D341Med (cell line): ENCODE results near the gene COL27A1.
"Not testable (repeated sequence)": the region's sequence is repeated elsewhere in the genome, so short reads cannot be mapped to it uniquely, and the experiment has no call there.

ENCODE experiments used
- DNase-seq: peaks from one replicate; pipeline ENCODE4 v3.0.0; 2012; ENCODE audit warnings: low spot score

Gene COL27A1

DNA sequence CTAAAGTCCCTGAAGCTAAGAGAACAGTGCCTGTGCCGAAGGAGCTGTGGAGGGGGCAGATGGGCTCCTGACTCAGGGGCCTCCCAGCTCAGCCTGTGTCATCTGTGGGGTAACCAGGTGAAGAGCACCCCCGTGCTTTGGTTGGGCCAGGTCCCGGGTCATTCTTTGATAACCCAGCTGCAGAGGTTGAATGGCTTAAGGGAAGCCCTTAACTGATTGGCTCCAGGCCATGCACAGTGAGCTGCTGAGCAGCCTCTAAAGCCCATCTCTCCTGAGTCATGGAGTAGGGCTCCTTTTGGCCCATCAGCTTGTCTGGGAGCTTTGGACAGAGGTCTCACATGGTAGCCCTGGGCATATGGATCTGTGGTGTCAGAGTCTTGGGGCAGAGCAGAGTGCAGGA, 28.7 kb downstream of the COL27A1 start:
- DNase-seq = no peak

DNA sequence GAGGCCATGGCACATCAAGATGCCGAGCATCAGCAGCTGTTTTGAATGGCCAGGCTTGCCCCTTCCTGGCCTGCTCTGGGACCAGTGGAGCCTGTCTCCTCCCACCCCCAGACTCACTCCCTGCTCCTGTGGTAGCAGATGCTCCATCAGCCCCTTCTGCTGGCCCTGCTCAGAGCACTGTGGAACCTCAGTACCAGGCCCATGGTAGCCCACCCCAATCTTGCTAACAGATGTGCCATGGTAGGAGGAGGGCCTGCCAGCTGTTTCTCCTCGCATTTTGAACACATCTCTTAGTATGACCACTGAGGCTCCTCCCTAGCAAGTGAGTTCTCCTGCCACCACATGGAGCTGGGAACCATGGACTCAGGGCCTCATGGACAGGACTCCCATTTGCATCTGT, 29.5 kb downstream of the COL27A1 start:
- no peak for DNase-seq

DNA sequence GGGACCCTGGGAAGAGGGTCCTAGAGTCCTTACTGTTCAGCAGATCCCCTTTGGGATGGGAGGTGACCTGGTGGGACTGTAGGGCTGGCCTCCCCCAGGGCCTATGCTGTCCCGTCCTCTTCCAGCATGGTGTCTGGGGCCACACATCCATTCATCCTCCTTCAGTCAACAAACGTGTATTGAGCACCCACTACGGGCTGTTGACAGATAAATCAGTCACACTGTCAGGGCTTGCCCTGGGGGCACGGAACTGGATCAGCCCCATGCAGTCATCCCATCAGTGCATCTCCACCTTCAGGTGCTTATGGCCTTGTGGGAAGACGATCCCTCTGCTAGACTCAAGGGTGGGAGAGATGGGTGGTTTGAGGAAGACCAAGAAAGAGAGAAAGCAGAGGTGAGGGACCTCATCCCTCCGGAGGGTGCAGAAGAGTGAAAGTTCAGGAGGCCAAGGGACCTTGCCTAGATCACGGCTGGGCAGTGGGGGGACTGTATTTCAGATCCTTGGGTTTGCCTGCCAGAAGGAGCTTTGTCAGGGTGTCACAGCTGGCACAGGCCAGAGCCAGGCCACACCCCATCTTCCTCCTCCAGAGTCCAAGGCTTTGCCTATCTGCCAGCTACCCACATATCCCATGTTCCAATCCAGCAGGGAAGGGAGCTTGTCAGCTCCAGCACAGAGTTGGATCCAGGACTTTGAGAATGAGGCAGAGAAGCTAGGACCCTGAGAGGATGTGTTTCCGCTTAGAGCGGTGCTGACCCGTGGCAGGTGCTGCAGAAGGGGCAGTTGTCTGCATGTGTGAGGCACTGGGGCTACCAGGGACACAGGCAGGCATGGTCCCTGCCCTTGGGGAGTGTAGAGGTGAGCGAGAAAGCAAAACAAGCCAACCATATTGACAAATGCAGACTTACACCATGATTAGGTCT, 30.5 kb downstream of the COL27A1 start:
- no peak for DNase-seq

DNA sequence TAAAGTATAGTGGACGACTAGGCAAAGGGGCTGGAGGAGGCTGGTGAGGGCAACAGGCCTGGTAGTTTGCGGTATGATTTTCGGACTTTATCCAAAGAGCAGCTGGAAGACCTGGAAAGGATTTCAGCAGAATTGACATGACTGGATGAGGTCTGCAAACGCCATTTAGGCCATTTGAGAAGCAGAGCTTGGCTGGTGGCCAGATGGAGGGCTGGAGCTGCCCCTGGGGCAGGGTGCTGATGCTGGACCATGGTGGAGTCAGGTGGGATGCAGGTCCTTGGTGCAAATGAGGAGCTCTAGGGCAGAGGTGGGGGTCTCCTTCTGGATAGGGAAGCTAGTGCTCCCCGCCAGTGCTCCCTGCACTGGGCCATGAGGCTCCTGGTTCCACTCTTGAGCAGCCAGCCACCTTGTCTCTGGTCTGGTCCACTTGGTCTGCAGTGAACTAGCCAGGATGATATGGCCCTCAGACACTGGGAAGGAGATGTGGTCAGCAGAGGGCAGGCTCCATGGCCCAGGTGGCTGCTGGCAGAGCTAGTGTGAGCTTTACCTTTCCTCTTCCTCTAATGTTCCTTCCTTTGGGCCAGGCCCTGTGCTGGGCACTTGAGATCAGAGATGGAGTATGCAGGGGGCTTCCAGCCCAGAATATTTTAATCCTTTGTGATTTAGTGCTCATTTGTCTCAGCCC, 31.4 kb downstream of the COL27A1 start:
- DNase-seq = no peak

DNA sequence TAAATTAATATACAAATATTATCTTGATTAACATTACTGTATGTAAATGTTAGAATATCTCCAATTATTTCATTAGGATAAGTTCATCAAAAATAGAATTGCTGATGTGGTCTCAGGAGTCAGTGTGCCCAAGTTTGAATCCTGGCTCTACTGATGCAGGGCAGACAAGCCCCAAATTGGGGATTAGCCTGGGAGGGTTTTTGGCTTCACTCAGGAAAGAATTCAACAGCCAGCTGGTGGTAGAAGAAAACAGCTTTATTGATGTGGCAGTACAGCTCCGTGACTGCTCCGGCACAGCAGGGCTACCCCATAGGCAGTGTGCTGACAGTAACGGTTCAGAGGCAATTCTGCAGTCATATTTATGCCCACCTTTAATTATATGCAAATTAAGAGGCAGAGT, 32.5 kb downstream of the COL27A1 start:
- no peak for DNase-seq

DNA sequence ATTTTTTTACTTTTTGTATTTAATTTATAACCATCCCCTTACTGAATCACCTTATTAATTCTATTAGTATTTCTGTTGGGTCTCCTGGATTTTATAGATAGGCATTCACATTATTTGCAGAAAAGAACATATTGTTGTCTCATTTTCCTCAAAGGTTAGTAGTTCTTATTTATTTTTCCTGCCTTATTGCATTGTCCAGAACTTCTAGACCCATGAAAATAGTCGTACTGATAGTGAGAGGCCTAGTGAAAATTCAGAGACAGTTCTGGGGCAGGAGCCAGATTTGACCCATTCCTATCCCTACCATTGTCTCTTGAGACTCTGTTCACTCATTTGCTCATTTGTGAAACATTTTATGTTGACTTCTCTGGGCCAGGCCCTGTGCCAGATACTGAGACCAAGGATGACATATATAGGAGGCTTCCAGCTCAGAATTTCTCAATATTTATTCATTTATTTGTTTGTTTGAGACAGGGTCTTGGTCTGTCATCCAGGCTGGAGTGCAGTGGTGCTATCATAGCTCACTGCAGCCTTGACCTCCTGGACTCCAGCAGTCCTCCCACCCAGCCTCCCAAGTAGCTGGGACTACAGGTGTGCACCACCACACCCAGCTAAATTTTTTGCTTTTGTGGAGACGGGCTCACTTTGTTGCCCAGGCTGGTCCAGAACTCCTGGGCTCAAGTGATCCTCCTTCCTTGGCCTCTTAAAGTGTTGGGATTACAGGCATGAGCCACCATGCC, 34.7 kb downstream of the COL27A1 start:
- no peak for DNase-seq

DNA sequence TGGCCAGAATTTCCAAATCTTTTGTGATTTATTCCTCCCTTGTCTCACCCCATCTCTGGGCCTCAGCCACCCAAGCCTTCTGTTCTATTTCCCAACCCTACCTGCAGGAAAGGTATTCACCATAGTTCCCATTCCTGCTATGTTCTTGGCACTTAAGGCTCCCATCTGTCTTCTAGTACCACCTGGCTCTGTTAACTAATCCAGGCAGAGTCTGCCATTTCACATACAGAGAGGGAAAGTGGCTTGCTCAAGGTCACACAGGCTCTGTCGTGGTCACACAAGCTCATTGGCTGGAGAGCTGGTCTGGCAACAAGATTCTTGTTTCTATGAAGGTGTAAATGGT, 35.2 kb downstream of the COL27A1 start:
- DNase-seq = no peak

DNA sequence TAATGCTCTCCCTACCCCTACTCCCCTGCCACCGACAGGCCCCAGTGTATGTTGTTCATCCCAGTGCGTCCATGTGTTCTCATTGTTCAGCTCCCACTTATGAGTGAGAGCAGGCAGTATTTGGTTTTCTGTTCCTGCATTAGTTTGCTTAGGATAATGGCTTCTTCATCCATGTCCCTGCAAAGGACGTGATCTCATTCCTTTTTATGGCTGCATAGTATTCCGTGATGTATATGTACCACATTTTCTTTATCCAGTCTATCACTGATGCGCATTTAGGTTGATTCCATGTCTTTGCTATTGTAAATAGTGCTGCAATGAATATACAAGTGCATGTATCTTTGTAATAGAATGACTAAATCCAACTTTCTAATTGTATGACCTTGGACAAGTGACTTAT, 36.1 kb downstream of the COL27A1 start:
- not testable (repeated sequence) for DNase-seq

DNA sequence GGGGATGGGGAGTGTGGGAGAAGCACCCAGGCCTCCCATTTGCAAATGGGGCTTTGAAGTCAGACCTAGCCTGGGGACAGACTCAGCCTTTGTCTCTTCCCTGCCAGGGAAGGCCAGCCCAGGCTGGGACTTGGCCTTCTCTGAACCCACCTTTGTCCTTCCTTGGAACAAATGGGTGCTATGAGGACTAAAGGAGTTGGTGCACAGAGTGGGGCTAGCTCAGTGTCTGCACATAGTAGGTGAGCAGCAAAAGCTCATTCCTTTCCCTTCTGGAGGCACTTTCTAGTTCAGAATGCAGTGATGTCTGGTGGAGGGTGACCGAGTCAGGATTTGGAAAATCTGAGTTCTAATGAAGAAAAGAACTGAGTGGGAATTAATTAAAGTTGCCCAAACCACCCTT, 37.2 kb downstream of the COL27A1 start:
- no peak for DNase-seq

DNA sequence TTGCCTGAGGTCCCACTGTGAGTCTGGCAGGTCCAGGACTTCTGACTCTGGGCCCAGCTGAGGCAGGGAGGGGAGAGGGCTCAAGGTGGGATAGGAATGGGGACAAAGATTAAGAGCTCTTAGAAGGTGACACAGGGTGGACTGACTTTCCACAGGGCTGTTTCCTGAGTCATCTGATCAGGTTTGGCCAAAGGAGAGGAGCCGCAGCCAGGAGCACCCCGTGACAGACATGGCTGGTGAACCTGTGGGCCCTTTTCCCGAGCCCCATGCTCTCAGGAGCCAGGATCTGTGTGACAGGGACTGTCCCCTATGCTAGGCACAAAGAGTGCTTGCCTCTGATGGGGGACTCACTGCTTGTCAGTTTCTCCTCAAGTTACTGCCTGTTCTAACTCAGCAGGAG, 37.8 kb downstream of the COL27A1 start:
- no peak for DNase-seq

DNA sequence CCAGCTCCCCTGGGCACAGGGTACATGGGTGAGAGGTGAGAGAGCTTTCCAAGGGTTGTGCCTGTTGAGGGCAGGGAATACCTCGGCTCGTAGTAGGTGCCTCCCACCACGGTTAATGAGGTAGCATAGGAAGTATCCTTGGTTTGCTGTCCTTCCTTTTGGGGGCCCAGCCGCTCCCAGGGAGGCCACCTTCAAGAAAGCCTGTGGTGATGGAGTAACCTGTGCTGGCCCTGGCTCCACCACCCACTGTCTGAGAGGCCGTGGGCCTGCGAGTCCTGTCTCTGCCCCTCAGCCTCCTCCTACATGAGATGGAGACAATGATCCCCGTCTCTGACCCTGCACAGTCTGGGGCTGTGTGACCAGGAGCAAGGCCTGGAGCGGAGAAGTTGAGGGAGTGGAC, 40.8 kb downstream of the COL27A1 start:
- DNase-seq = no peak

DNA sequence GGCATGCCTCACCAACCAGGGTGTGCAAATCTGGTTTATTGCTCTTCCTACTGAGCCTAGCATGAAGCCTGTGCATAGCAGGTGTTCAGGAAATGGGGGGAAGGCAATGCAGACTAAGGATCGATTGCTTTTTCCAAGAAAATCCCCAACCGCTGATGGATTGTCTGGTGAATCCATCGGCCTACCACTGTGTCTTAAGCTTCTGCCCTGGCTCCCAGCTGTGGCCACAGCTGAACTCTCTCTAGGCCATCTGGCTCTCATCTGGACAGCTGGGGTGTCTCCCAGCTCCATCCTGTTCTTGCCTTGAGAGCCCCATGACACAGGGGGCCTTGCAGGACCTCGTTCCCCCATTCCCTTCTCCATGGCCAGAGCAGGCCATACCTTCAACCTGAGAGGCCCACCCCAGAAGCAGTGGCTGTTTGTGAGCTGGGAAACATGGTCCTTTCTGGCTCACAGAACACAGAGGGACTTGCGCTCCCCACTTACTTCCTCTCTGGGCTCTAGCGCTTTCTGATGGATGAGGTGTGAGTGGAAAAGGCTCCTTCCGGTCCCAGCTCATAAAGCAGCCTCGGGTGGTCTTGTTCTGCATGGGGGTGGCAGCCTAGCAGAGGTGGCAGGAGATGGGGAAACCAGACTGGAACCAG, 41.8 kb downstream of the COL27A1 start:
- no peak for DNase-seq

DNA sequence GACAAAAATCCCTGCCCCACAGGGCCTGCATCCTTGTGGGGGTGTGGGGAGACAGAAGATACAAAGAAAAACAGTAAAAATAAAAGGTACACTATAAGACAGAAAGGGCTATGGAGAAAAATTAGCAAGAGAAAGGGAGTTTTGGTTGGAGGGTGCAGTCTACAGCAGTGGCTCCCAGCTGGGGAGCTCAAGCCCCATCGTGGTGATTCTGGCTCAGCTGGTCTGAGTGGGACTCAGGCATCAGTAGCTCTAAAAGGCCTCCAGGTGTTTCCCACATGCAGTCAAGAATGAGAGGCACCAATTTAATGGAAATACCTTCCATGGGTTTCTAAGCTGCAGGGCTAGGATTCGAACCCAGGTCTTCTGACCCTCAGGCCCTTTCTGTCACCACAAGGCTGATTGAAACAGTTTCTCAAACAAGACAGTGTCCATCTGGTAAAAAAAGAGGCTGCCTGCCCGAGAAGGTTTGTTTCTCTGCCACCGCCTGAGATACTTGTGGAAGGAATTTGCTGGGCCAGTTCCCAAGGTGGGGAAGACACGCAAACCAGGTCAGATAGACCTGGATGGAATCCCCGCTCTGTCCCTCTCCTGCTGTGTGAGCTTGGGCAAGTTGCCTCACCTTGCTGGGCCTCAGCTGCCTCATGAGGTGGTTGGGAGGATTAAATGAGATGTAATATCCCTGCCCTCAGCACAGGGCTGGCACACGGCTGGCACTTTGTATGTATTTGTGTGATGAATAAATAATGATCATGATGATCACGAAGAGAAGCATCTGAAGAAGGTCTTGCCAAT, 43.1 kb downstream of the COL27A1 start:
- no peak for DNase-seq

DNA sequence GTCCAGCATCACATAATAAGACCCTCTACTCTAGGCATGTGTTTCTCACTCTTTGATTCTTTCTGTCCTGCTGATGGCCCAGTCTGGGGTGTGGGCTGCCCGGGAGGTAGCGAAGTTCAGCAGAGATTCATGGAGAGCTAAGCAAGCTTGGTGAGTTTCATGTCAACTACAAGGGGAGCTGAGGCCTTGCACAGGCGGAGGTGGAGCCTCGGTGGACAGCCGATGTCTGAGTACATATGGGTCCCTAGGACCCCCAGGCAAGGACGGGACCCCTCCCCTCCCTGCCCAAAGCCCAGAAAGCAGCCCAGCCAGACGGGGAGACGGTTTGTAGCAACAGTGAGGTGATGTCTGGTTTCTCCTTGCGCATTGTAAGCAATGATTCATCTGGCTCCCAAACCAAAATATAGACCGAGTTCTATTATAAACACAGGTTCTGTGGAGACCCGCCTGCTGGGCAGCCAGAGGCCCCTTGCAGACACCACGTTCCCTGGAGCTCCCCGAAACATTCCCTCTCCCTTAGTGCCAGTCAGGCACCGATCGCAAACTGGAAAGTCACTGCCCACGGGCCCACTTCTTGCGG, 45.5 kb downstream of the COL27A1 start:
- DNase-seq = no peak

DNA sequence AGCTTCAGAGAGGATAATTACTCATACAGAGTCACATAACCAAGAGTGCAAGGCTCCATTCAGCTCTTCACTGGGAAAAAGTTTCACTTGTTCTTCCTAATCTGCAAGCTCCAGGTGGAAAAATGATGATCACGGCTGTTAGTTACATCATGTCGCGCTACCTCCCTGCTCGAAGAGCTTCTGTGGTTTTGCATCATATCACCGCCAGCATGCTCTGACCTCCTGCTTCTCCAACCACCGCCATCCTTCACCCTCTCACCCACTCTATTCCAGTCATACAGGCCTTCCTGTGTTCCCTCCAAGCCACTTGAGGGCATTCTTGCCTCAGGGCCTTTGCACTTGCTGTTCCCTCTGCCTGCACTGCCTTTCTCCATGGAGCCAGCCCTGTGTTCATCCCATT, 47.1 kb downstream of the COL27A1 start:
- DNase-seq = no peak

DNA sequence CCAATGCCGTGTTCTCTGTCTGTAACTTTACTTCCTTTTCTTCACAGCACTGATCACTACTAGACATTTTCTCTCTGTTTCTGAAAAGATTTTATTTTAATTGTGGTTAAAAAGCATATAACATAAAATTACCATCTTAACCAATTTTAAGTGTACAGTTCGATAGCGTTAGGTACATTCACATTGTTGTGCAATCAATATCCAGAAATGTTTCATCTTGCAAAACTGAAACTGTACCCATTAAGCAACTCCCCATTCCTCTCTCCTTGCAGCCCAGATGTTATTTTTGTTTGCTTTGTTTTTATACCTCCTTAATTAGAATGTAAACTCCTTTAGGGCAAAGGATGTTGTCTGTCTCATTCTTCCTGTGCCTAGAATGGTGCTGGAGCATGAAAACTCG, 47.5 kb downstream of the COL27A1 start:
- DNase-seq = no peak

DNA sequence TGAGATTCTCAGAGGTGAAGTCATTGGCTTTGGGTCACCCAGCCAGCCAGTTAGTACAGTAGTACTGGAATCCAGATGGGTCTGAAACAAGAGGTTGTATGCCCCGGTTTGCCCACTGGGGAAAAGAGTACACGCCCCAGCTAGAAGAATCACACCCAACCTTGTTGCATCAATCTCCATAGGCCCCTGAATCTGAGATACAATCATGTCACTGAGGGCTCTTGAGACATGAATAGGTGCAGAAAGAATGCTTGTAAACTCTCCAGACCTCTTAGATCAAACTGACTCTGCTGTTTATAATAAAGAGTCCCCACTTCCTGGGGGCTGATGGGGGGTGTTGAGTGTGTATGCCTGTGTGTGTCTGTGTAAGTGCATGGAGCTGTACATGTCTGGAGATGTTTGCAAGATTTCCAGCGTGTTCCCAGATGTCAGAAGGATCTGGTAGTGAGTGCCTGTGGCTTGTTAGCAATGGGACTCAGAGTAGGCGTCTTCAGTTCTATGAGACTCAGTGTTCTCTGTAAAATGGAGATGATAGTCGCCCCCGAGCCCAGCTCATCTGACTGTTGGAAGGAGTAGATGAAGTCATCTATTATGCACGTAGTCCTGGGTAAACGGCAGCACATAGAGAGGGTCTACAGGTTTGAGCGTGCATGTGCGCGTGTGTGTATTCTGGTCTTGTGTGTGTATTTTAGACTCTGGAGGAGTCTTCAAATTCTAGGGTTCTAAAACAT, 48.2 kb downstream of the COL27A1 start:
- no peak for DNase-seq

DNA sequence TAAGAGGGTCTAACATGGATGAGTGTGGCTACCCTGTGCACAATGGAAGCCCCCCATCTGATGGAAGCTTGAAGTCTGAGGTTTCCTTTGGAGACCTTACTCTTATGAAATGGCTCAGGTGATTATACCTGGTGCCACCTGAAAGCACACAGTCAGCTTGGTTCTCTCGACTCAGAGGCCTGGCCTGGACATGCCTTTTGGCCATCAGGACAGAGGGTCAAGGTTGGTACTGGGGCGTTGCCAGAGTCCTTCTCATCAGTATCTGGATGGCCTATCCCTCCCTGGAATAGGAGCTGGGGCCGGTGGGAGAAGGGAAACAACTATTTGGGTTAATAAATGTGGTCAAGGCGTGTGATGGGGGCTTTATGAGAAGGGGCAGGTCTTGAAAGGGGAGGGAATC, 48.9 kb downstream of the COL27A1 start:
- no peak for DNase-seq

DNA sequence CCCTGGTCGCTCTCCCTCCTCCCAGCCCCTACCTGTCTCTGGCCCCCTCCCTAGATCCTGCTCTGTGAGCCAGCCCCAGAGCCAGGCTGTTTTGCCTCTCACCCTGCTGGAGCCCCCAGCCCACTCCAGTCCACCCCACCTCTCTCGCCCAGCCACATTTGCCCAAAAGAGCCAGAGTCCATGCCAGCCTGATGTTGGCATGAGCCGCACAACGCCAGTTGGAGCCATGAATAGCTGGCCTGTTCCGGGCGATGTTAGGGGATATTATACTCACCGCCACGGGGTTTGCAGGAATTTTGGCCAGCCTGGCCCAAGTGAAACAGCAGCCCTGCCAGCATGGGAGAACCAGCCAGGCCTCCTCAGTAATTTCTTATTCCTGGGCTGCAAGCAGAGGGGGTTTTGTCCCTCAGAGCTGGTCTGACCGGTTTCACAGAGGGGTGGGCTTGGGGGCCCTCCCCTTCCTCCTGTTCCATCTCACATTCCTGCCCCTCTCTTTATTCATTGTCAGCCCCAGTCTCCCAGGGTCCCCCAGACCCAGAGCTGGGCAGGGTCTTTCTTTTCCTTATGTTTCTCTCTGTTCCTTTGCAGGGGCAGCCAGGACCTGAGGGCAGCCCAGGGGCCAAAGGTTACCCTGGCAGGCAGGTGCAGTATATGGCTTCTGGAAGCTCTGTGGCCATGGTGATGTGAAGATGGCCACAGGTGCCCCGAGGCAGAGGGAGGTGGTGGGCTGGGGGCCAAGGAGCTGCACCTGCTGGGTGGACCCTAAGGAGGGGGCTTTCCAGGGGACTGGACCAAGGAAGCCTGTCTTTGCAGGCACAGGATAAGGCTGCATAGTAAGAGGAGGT, 50.1 kb downstream of the COL27A1 start:
- DNase-seq = no peak
